ENCODE data around the gene KRTAP10-10. TPM values are rescaled to one million over a fixed set of nuclear protein-coding genes. Genes with fewer than 3 reads are reported as not detected.

KRTAP10-10 gene
- polyA plus RNA-seq, 1 experiment = not detected

DNA sequence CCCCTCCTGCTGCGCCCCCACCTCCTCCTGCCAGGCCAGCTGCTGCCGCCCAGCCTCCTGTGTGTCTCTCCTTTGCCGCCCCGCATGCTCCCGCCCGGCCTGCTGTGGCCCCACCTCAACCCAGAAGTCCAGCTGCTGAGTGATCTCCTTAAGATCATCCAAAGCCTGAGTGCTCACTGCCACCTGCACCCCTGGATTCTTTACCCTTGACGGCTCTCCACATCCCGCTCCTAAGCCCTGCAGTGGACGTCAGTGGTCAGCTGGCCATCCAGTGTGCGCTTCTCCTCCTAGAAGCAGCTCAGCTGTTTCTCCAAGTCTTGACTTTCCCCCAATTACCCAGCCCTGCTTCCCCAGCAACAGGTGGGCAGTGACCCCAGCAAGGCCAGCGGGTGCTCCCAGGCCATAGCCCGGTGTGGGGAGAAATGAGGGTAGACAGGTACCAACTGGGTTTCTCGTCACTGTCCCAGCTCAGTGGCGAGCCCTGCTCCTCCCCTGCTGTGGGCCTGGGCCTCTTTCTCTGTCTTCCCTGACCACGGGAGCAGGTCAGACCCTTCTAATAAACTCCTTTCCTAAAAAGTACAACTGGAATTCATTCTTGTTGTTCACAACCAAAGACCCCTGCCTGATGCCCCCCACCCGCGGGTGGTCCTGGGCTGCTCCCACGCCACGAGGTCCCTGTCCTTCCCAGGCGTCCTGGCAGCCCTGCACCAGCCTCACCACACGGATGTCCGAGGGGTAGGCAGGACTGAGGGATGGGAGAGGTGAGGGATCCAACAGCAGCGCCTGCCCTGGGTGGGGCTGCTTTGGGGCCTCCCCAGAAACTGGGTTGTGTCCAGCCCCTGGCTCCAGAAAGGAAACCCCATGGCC, 35.3 kb upstream of the KRTAP10-10 start:
- H3K27me3 ChIP-seq (ENCODE audit: control insufficient read depth, insufficient read depth, low read length) = no peaks in the 10 kb centered on the region
- ChIA-PET POLR2A (no interaction called here), CTCF (no interaction called here)

DNA sequence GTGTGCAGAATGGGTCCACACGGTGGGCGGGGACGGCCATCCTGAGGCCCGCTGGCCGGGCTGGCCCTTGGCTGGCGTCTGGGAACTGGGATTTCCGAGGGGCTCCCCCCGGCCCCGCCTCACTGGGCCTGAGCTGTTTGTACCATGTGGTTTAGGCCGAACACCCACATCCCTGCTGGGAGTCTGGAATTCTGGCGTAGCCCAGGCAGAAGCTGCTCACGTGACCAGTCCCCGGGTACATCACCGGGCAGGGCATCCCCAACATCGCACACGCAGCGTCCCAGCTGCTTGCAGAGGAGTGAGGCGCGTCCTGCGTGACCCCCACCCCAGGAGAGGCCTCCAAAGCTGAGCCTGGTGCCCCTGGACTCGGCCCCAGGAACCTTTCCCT, 34.7 kb upstream of the KRTAP10-10 start:
- Histone ChIP-seq H3K4me3 (ENCODE audit: low read depth, low read length) (no peak overlapping the region), H3K27me3 (ENCODE audit: control insufficient read depth, insufficient read depth, low read length) (no peaks in the 10 kb centered on the region), H3K9me3 (ENCODE audit: control insufficient read depth, insufficient read depth, low read length) (no peaks in the 10 kb centered on the region; the same call in 1 of the 2 replicates), H3K27ac (ENCODE audit: low read depth, low read length) (no peak overlapping the region)
- TF ChIP-seq, protein P1, sequence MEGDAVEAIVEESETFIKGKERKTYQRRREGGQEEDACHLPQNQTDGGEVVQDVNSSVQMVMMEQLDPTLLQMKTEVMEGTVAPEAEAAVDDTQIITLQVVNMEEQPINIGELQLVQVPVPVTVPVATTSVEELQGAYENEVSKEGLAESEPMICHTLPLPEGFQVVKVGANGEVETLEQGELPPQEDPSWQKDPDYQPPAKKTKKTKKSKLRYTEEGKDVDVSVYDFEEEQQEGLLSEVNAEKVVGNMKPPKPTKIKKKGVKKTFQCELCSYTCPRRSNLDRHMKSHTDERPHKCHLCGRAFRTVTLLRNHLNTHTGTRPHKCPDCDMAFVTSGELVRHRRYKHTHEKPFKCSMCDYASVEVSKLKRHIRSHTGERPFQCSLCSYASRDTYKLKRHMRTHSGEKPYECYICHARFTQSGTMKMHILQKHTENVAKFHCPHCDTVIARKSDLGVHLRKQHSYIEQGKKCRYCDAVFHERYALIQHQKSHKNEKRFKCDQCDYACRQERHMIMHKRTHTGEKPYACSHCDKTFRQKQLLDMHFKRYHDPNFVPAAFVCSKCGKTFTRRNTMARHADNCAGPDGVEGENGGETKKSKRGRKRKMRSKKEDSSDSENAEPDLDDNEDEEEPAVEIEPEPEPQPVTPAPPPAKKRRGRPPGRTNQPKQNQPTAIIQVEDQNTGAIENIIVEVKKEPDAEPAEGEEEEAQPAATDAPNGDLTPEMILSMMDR (IDR thresholded peaks at IDR 0.05; ENCODE audit: low read depth, low read length) = no peak
- ChIA-PET POLR2A (no interaction called here), CTCF (no interaction called here)
- no peak for DNase-seq (ENCODE audit: low read depth, low spot score)

More for the DNA sequence above, 35.3 kb upstream of the KRTAP10-10 start:
- no peak overlapping the region for H3K27ac ChIP-seq (ENCODE audit: low read depth, low read length)
- no peak for DNase-seq (ENCODE audit: low read depth, low spot score)
- H3K9me3 ChIP-seq (ENCODE audit: control insufficient read depth, insufficient read depth, low read length) = no peaks in the 10 kb centered on the region; the same call in 1 of the 2 replicates
- H3K4me3 ChIP-seq (ENCODE audit: low read depth, low read length) = no peak overlapping the region
- TF ChIP-seq, protein P1 (IDR thresholded peaks at IDR 0.05; ENCODE audit: low read depth, low read length) = no peak

DNA sequence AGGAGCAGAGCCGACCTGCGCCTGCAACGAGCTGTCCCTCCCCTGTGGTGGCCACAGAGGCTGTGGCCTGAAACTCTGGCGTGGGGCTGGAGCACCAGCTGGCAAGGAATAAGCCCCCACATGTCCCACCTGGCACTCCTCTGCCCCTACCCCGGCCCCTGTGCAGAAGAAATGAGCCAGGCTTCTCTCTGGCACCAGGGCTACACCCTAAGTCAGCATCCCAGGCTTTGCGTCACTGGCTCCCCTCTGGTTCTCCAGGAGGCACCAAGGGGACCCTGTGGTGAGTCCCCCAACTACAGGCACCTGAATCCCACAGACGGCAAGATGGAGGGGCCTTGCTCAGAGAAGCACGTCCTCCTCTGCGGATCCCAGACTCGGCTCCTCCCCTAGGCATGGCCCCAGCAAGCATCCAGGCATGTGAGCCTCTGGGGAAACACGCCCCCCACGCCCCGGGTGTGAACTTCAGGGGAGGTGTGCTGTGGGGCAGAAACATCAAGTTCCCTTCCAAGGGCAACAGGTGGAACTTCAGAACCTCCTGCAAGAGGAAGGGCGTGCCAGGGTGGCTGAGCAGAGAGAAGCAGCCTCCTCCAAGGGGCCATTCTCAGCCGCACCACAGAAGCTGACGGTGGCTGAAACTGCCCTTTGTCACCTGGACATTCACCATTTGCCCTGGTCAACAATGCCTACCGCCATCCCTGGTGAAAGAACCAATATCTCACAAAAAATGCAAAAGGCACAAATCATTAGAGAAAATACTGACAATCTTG, 33.9 kb upstream of the KRTAP10-10 start:
- CTCF ChIA-PET = no interaction called here

DNA sequence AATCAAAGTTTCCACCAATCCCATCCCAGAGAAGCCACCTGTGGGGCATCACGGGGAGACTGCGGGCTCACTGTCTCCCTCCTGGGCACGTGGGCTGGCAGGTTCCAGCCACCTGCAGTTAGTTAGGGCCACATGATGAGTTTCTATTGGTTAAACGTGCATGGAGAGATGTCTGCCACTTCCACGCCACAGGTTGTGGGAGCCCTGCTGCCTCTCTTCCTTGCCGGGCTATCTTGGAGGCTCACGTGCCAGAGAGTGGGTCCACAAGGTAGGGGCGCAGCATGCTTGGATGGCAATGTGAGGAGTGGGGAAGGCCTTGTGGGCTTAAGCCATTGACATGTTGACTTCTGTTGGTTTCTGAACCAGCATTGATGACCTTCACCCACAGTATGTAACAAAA, 33.2 kb upstream of the KRTAP10-10 start:
- Histone ChIP-seq H3K27ac (ENCODE audit: low read depth, low read length) (no peak overlapping the region), H3K9me3 (ENCODE audit: control insufficient read depth, insufficient read depth, low read length) (no peaks in the 10 kb centered on the region; the same call in 1 of the 2 replicates), H3K4me3 (ENCODE audit: low read depth, low read length) (no peak overlapping the region), H3K27me3 (ENCODE audit: control insufficient read depth, insufficient read depth, low read length) (no peaks in the 10 kb centered on the region)
- TF ChIP-seq, protein P1 (IDR thresholded peaks at IDR 0.05; ENCODE audit: low read depth, low read length) = no peak
- no peak for DNase-seq (ENCODE audit: low read depth, low spot score)
- POLR2A ChIA-PET = no interaction called here
- CTCF ChIA-PET = no interaction called here

More for the DNA sequence above, 33.9 kb upstream of the KRTAP10-10 start:
- Histone ChIP-seq H3K27me3 (ENCODE audit: control insufficient read depth, insufficient read depth, low read length) (no peaks in the 10 kb centered on the region), H3K9me3 (ENCODE audit: control insufficient read depth, insufficient read depth, low read length) (no peaks in the 10 kb centered on the region; the same call in 1 of the 2 replicates), H3K4me3 (ENCODE audit: low read depth, low read length) (no peak overlapping the region), H3K27ac (ENCODE audit: low read depth, low read length) (no peak overlapping the region)
- no peak for DNase-seq (ENCODE audit: low read depth, low spot score)
- TF ChIP-seq, protein P1 (IDR thresholded peaks at IDR 0.05; ENCODE audit: low read depth, low read length) = no peak
- POLR2A ChIA-PET = no interaction called here

DNA sequence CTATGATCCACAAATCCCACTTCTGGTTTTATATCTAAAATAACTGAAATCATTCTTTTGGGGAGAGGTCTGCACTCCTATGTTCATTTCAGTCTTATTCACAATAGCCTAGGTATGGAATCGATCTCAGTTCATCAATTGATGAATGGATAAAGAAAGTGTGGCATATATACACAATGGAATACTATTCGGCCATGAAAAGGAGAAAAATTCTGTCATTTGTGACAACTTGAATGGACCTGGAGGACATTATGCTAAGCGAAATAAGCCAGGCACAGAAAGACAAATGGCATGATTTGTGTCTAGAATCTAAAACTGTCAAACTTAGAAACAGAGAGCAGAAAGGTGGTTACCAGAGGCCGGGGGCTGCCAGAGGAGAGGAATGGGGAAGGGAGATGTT, 30.7 kb upstream of the KRTAP10-10 start:
- no peak for DNase-seq (ENCODE audit: low read depth, low spot score)
- Histone ChIP-seq H3K27ac (ENCODE audit: low read depth, low read length) (no peak overlapping the region), H3K9me3 (ENCODE audit: control insufficient read depth, insufficient read depth, low read length) (peaks cover 2% of the 10 kb centered on the region), H3K27me3 (ENCODE audit: control insufficient read depth, insufficient read depth, low read length) (no peaks in the 10 kb centered on the region), H3K4me3 (ENCODE audit: low read depth, low read length) (no peak overlapping the region)
- POLR2A ChIA-PET = no interaction called here
- TF ChIP-seq, protein P1 (IDR thresholded peaks at IDR 0.05; ENCODE audit: low read depth, low read length) = no peak
- CTCF ChIA-PET = no interaction called here

Data from AG04450 (cell line).